ENCODE results near the gene TENM4.

DNA sequence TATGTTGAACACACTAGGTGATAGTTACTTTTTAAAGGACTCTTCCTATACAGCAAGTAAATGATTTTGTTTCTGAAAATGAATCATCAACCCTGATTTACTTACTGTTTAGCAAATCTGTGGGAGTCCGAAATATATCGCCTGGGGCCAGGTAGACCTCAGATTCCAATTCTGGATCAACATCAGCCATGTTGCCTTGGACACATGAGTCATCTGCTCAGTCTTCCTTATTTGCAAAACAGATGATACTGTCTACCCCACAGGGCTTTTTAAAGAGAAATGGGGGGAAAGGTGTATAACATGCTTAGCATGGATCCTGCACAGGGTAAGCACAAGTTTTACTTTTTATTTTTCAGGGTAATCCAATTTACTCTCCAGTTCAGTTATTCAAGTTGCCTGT lies 324.2 kb downstream of the TENM4 start:
- TF ChIP-seq POLR2A (IDR thresholded peaks at IDR 0.05), result no peak
- TF ChIP-seq, protein P1, sequence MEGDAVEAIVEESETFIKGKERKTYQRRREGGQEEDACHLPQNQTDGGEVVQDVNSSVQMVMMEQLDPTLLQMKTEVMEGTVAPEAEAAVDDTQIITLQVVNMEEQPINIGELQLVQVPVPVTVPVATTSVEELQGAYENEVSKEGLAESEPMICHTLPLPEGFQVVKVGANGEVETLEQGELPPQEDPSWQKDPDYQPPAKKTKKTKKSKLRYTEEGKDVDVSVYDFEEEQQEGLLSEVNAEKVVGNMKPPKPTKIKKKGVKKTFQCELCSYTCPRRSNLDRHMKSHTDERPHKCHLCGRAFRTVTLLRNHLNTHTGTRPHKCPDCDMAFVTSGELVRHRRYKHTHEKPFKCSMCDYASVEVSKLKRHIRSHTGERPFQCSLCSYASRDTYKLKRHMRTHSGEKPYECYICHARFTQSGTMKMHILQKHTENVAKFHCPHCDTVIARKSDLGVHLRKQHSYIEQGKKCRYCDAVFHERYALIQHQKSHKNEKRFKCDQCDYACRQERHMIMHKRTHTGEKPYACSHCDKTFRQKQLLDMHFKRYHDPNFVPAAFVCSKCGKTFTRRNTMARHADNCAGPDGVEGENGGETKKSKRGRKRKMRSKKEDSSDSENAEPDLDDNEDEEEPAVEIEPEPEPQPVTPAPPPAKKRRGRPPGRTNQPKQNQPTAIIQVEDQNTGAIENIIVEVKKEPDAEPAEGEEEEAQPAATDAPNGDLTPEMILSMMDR (IDR thresholded peaks at IDR 0.05 in 4 of 5, conservative IDR thresholded peaks at IDR 0.05 in 1 of 5), result no peak

Measured in gastrocnemius medialis (tissue), 4 donors.